Measurements from ENCODE around the gene ADCY10.

DNA sequence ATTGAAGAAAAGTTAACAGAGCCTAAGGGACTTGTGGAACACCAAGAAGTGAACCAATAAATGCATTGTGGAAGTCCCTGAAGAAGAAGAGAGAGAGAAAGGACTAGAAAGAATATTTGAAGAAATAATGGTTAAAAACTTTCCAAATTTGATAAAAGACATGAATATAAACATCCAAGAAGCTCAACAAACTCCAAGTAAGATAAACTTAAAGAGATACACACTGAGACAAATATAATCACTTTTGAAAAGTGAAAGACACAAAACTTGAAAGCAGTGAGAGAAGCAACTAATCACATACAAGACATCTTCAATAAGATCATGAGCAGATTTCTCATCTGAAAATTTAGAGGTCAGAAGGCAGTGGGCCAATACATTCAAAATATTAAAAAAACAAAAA, 101.0 kb downstream of the ADCY10 start:
- no peak for TF ChIP-seq CTCF (IDR thresholded peaks at IDR 0.05; ENCODE audit: poor library complexity)
- TF ChIP-seq EZH2phosphoT487 (IDR thresholded peaks at IDR 0.05; ENCODE audit: low read depth, severe bottlenecking, unreplicated experiment) = no peak
- no peak for TF ChIP-seq EZH2 (IDR thresholded peaks at IDR 0.05; ENCODE audit: borderline replicate concordance)

All from hepatocyte (in vitro differentiated cells).